Measurements from ENCODE around the gene RAB30.

DNA sequence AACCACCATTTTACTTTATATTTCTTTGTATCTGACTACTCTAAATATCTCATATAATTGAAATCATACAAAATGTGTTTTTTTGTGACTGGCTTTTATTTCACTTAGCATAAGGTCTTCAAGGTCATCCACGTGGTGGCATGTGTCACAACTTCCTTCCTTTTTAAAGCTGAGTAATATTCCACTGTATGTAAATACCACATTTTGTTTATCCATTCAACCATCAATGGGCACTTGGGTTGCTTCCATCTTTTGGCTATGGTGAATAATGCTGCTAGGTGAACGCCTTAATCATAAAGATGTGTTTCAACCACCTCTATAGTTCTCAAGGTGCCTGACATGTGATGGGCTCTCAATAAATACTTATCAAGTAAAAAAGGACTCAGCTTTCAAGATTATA lies 15.5 kb downstream of the RAB30 start:
- TF ChIP-seq EZH2 (IDR thresholded peaks at IDR 0.05) (no peak), EZH2phosphoT487 (IDR thresholded peaks at IDR 0.05) (no peak)
- TF ChIP-seq, protein P1, sequence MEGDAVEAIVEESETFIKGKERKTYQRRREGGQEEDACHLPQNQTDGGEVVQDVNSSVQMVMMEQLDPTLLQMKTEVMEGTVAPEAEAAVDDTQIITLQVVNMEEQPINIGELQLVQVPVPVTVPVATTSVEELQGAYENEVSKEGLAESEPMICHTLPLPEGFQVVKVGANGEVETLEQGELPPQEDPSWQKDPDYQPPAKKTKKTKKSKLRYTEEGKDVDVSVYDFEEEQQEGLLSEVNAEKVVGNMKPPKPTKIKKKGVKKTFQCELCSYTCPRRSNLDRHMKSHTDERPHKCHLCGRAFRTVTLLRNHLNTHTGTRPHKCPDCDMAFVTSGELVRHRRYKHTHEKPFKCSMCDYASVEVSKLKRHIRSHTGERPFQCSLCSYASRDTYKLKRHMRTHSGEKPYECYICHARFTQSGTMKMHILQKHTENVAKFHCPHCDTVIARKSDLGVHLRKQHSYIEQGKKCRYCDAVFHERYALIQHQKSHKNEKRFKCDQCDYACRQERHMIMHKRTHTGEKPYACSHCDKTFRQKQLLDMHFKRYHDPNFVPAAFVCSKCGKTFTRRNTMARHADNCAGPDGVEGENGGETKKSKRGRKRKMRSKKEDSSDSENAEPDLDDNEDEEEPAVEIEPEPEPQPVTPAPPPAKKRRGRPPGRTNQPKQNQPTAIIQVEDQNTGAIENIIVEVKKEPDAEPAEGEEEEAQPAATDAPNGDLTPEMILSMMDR (IDR thresholded peaks at IDR 0.05): no peak

Data from neural progenitor cell (in vitro differentiated cells).